Measurements from ENCODE around the gene RBPMS2. TPM values are rescaled to one million over a fixed set of nuclear protein-coding genes. Genes with fewer than 3 reads are reported as not detected.

Gene RBPMS2
- total and polyA plus RNA-seq, 4 donors = 0.42 to 7.9 (median 2.4) TPM

- no peak for DNase-seq (ENCODE audit: low spot score)
- H3K36me3 ChIP-seq (ENCODE audit: control insufficient read depth in 4 of 4, insufficient read depth in 3 of 4, low read depth in 1 of 4, low read length in 3 of 4) = no peaks in the 10 kb centered on the region
- TF ChIP-seq YY1 (IDR thresholded peaks at IDR 0.05) = no peak
- TF ChIP-seq CTCF (IDR thresholded peaks at IDR 0.05; ENCODE audit: low read depth, low read length, missing input control) = no peak
- TF ChIP-seq GABPA (IDR thresholded peaks at IDR 0.05 in 1 of 2, conservative IDR thresholded peaks at IDR 0.05 in 1 of 2) = no peak
- TF ChIP-seq HNF4A (conservative IDR thresholded peaks at IDR 0.05) = no peak
- TF ChIP-seq EGR1 (IDR thresholded peaks at IDR 0.05; ENCODE audit: low read depth in 2 of 2) = no peak
- TF ChIP-seq FOXA2 (IDR thresholded peaks at IDR 0.05) = no peak
- no peak for TF ChIP-seq REST (IDR thresholded peaks at IDR 0.05)
- TF ChIP-seq RAD21 (IDR thresholded peaks at IDR 0.05) = no peak
- no peak for TF ChIP-seq RXRA (IDR thresholded peaks at IDR 0.05)
- no peak for TF ChIP-seq ATF3 (IDR thresholded peaks at IDR 0.05)
- H3K27me3 ChIP-seq (ENCODE audit: control insufficient read depth in 4 of 4, insufficient read depth in 4 of 4, low read length in 3 of 4) = no peaks in the 10 kb centered on the region
- no peak overlapping the region for H3K4me3 ChIP-seq (ENCODE audit: low read depth in 1 of 3, low read length in 3 of 3)
- H3K9me3 ChIP-seq (ENCODE audit: control insufficient read depth in 4 of 4, low read length in 3 of 4) = no peaks in the 10 kb centered on the region
- no peak overlapping the region for H3K27ac ChIP-seq (ENCODE audit: low read depth in 1 of 2, low read length in 2 of 2)
- 87% methylated on average over 3 of the region's 3 CpGs for WGBS
- peaks cover 22 to 56% (median 46%) of the 10 kb centered on the region in 4 donors for H3K4me1 ChIP-seq (ENCODE audit: control insufficient read depth in 4 of 4, insufficient read depth in 4 of 4, low read length in 3 of 4)
- no peak overlapping the region for H3K9ac ChIP-seq (ENCODE audit: low read depth in 1 of 2, low read length in 2 of 2)
Measured at GRCh38 chr15:64696481-64696880, 78.9 kb downstream of the RBPMS2 start.

- TF ChIP-seq GABPA (IDR thresholded peaks at IDR 0.05 in 1 of 2, conservative IDR thresholded peaks at IDR 0.05 in 1 of 2) (no peak), MAX (IDR thresholded peaks at IDR 0.05) (no peak), HNF4A (conservative IDR thresholded peaks at IDR 0.05) (no peak)
- Histone ChIP-seq H3K4me1 (ENCODE audit: control insufficient read depth in 4 of 4, insufficient read depth in 4 of 4, low read length in 3 of 4) (peaks cover 14 to 56% (median 46%) of the 10 kb centered on the region in 4 donors), H3K27ac (ENCODE audit: low read depth in 1 of 2, low read length in 2 of 2) (peak overlapping the region; percentile 16 to 32), H3K9ac (ENCODE audit: low read depth in 1 of 2, low read length in 2 of 2) (no peak overlapping the region), H3K36me3 (ENCODE audit: control insufficient read depth in 4 of 4, insufficient read depth in 3 of 4, low read depth in 1 of 4, low read length in 3 of 4) (peaks cover 0 to under 1% (median 0%) of the 10 kb centered on the region in 4 donors), H3K27me3 (ENCODE audit: control insufficient read depth in 4 of 4, insufficient read depth in 4 of 4, low read length in 3 of 4) (no peaks in the 10 kb centered on the region), H3K9me3 (ENCODE audit: control insufficient read depth in 4 of 4, low read length in 3 of 4) (no peaks in the 10 kb centered on the region), H3K4me3 (ENCODE audit: low read depth in 1 of 3, low read length in 3 of 3) (no peak overlapping the region)
- no peak for DNase-seq (ENCODE audit: low spot score)
- 74% methylated on average over 6 of the region's 6 CpGs for WGBS
Measured at GRCh38 chr15:64695561-64695992, 79.8 kb downstream of the RBPMS2 start.

GRCh38 chr15:64694816-64695215 is 80.6 kb downstream of the RBPMS2 start:
- WGBS = 88% methylated on average over 2 of the region's 2 CpGs
- no peak for DNase-seq (ENCODE audit: low spot score)
- Histone ChIP-seq H3K36me3 (ENCODE audit: control insufficient read depth in 4 of 4, insufficient read depth in 3 of 4, low read depth in 1 of 4, low read length in 3 of 4) (peaks cover 3 to 8% (median 5%) of the 10 kb centered on the region in 4 donors), H3K27ac (ENCODE audit: low read depth in 1 of 2, low read length in 2 of 2) (peak overlapping the region in 1 of 2 donors; percentile 32), H3K27me3 (ENCODE audit: control insufficient read depth in 4 of 4, insufficient read depth in 4 of 4, low read length in 3 of 4) (no peaks in the 10 kb centered on the region), H3K9me3 (ENCODE audit: control insufficient read depth in 4 of 4, low read length in 3 of 4) (no peaks in the 10 kb centered on the region), H3K4me1 (ENCODE audit: control insufficient read depth in 4 of 4, insufficient read depth in 4 of 4, low read length in 3 of 4) (peaks cover 6 to 49% (median 43%) of the 10 kb centered on the region in 4 donors), H3K4me3 (ENCODE audit: low read depth in 1 of 3, low read length in 3 of 3) (no peak overlapping the region), H3K9ac (ENCODE audit: low read depth in 1 of 2, low read length in 2 of 2) (no peak overlapping the region)
- TF ChIP-seq FOXA1 (IDR thresholded peaks at IDR 0.05) = no peak
- no peak for TF ChIP-seq RXRA (IDR thresholded peaks at IDR 0.05)

All from liver (tissue), 9 donors.